Body of pancreas (tissue), 4 donors: ENCODE measurements around the gene CPXM1. TPM values are rescaled to one million over a fixed set of nuclear protein-coding genes. Genes with fewer than 3 reads are reported as not detected.
A peak's percentile ranks its signal among the peaks of the same experiment; 100 is the strongest.

ENCODE experiments used
- ATAC-seq: fragments of 150-250 bp; one replicate; pipeline ENCODE4 v1.9.1; 2016
- DNase-seq, 4 donors: peaks; one replicate each; pipeline ENCODE4 v3.0.0-alpha.2; 2019
- H3K27ac ChIP-seq, 4 donors: fragments of 200-600 bp; sonication (generic); 1 replicate in 3 of 4; 2 replicates in 1 of 4; pipeline versions ENCODE4 v1.5.1 to v1.6.1; 2016 to 2019; ENCODE audit warnings: mild to moderate bottlenecking in 1 of 4, mixed read lengths in 1 of 4, moderate library complexity in 1 of 4
- H3K27me3 ChIP-seq, 2 donors: fragments of 200-600 bp; sonication (generic); one replicate each; pipeline ENCODE4 v1.6.0; 2016; ENCODE audit warnings: mild to moderate bottlenecking in 1 of 2
- H3K36me3 ChIP-seq, 2 donors: fragments of 200-600 bp; sonication (generic); replicated peaks in 1 of 2; 2 replicates each; pipeline ENCODE4 v1.5.1; 2016; ENCODE audit warnings: low read depth in 2 of 2; ENCODE audit not compliant: insufficient read depth in 1 of 2
- H3K4me1 ChIP-seq: fragments of 200-600 bp; sonication (generic); one replicate; pipeline ENCODE4 v1.6.0; 2016
- H3K4me3 ChIP-seq, 2 donors: fragments of 200-600 bp; sonication (generic); 1 replicate in 1 of 2; 2 replicates in 1 of 2; pipeline ENCODE4 v1.5.1; 2016 to 2019
- H3K9me3 ChIP-seq, 3 donors: fragments of 200-600 bp; sonication (generic); 1 replicate in 2 of 3; 2 replicates in 1 of 3; pipeline ENCODE4 v1.5.1; 2016
- CTCF ChIP-seq, 7 experiments: fragments of 450-650 bp in 4 of 7; fragments of 200-600 bp in 3 of 7; sonication (generic) in 3 of 7; IDR thresholded peaks; one replicate each; pipeline ENCODE4 v1.5.1; 2016 to 2019; ENCODE audit warnings: antibody characterized with exemption in 7 of 7
- POLR2A ChIP-seq, 3 donors: fragments of 450-650 bp; IDR thresholded peaks; one replicate each; pipeline ENCODE4 v1.6.1; 2016; ENCODE audit warnings: antibody characterized with exemption in 3 of 3, mild to moderate bottlenecking in 2 of 3
- WGBS, 2 donors: methylation state at CpG; one replicate each; pipeline ENCODE4 v1.1.5; 2017; 5-methylcytosine and 5-hydroxymethylcytosine counted together
- intact Hi-C: fragments of 100-400 bp; cut with DNase I; formaldehyde crosslinking; loops from one replicate; pipeline ENCODE4 v1.15.1; 2023
- total RNA-seq, 2 donors: library from RNA; depleted of rRNA; stranded (reverse); fragments of >200 nt; gene quantifications; one replicate each; pipeline ENCODE4 v1.1.0, GENCODE V29; 2016

Gene CPXM1
- total RNA-seq, 2 donors from 2014 or later: 2.3 to 4.9 TPM

- peaks cover 0 to 14% of the 10 kb centered on the region in 2 donors for H3K27me3 ChIP-seq
- peaks cover 23% of the 10 kb centered on the region for H3K4me1 ChIP-seq
- no peaks in the 10 kb centered on the region for H3K36me3 ChIP-seq
- ATAC-seq: no peak
- H3K9me3 ChIP-seq: no peaks in the 10 kb centered on the region
- H3K27ac ChIP-seq: no peak overlapping the region
- intact Hi-C loops: no loop called here
- no peak for DNase-seq
- no peak for TF ChIP-seq POLR2A (IDR thresholded peaks at IDR 0.05)
- no peak for TF ChIP-seq CTCF (IDR thresholded peaks at IDR 0.05)
- no peak overlapping the region for H3K4me3 ChIP-seq
- WGBS, 2 donors: 35 to 39% methylated on average over 16 of the region's 16 CpGs
Observed at GRCh38 chr20:2804041-2804828, 3.8 kb upstream of the CPXM1 start.

- intact Hi-C loops: no loop called here
- TF ChIP-seq POLR2A (IDR thresholded peaks at IDR 0.05): no peak
- no peak for TF ChIP-seq CTCF (IDR thresholded peaks at IDR 0.05)
- Histone ChIP-seq H3K36me3 (no peaks in the 10 kb centered on the region), H3K9me3 (no peaks in the 10 kb centered on the region), H3K4me1 (peaks cover 23% of the 10 kb centered on the region), H3K4me3 (no peak overlapping the region), H3K27me3 (peaks cover 0 to 9% of the 10 kb centered on the region in 2 donors), H3K27ac (no peak overlapping the region)
- peak; percentile 31 to 60 (median 42) for DNase-seq
- no peak for ATAC-seq
- WGBS, 2 donors: 4 to 7% methylated on average over 10 to 13 of the region's 13 CpGs
Observed at GRCh38 chr20:2801286-2801728, 880 bp upstream of the CPXM1 start.

- TF ChIP-seq CTCF (IDR thresholded peaks at IDR 0.05) (no peak), POLR2A (IDR thresholded peaks at IDR 0.05) (no peak)
- Histone ChIP-seq H3K27ac (no peak overlapping the region), H3K36me3 (no peaks in the 10 kb centered on the region), H3K27me3 (peaks cover 0 to 9% of the 10 kb centered on the region in 2 donors), H3K4me3 (no peak overlapping the region), H3K4me1 (peaks cover 23% of the 10 kb centered on the region), H3K9me3 (no peaks in the 10 kb centered on the region)
- ATAC-seq: no peak
- intact Hi-C loops: no loop called here
- no peak for DNase-seq
- 4 to 8% methylated on average over 10 to 53 of the region's 61 CpGs for WGBS, 2 donors
Observed at GRCh38 chr20:2799688-2800520, 523 bp downstream of the CPXM1 start.

GRCh38 chr20:2799271-2799670 lies 1.2 kb downstream of the CPXM1 start:
- Histone ChIP-seq H3K27me3 (peaks cover 0 to 9% of the 10 kb centered on the region in 2 donors), H3K36me3 (no peaks in the 10 kb centered on the region), H3K9me3 (no peaks in the 10 kb centered on the region), H3K4me3 (no peak overlapping the region), H3K27ac (no peak overlapping the region), H3K4me1 (peaks cover 23% of the 10 kb centered on the region)
- DNase-seq: no peak
- 55 to 63% methylated on average over 8 to 9 of the region's 9 CpGs for WGBS, 2 donors
- TF ChIP-seq POLR2A (IDR thresholded peaks at IDR 0.05): no peak
- TF ChIP-seq CTCF (IDR thresholded peaks at IDR 0.05): no peak
- intact Hi-C loops: no loop called here
- no peak for ATAC-seq
